H1 (cell line): ENCODE data around the gene ARID4A. TPM values are rescaled to one million over a fixed set of nuclear protein-coding genes. Genes with fewer than 3 reads are reported as not detected.

Source experiments
- CTCF ChIA-PET: fragments of 300-600 bp; sonication (Branson Sonifier 250); formaldehyde crosslinking; loops from one replicate; lab custom pipeline; 2021; ENCODE audit not compliant: partially characterized antibody; lab: Charles Lee
- POLR2A ChIA-PET: fragments of 300-600 bp; sonication (Branson Sonifier 250); formaldehyde crosslinking; loops from one replicate; lab custom pipeline; 2021; ENCODE audit warnings: inconsistent platforms; ENCODE audit not compliant: partially characterized antibody; lab: Charles Lee
- DNase-seq, 2 experiments: peaks; one replicate each; pipeline versions ENCODE4 v3.0.0 to v3.0.0-alpha.2; 2010 to 2022; ENCODE audit warnings: low spot score in 2 of 2, low read depth in 1 of 2, mixed read lengths in 1 of 2
- FAIRE-seq: peaks from 2 replicates; lab custom pipeline; 2011; peaks lifted over from hg19 to GRCh38; lab: Jason Lieb, UNC
- H2AFZ ChIP-seq: 2 replicates; pipeline ENCODE4 v1.8.1; 2012; ENCODE audit warnings: low read length, inconsistent platforms
- H2AK5ac ChIP-seq: 2 replicates; pipeline ENCODE4 v1.6.1; 2013; ENCODE audit warnings: low read depth, low read length
- H2BK120ac ChIP-seq: replicated peaks from 2 replicates; pipeline ENCODE3; 2013; ENCODE audit warnings: low read depth, low read length, inconsistent platforms
- H2BK12ac ChIP-seq: 2 replicates; pipeline ENCODE4 v1.6.1; 2013; ENCODE audit warnings: low read depth, low read length
- H2BK15ac ChIP-seq: 2 replicates; pipeline ENCODE4 v1.6.1; 2013; ENCODE audit warnings: low read length
- H2BK20ac ChIP-seq: 2 replicates; pipeline ENCODE4 v1.6.1; 2013; ENCODE audit warnings: low read length
- H2BK5ac ChIP-seq: 2 replicates; pipeline ENCODE4 v1.6.1; 2013; ENCODE audit warnings: low read depth, low read length
- H3K14ac ChIP-seq: 2 replicates; pipeline ENCODE4 v1.6.1; 2013; ENCODE audit warnings: inconsistent platforms; ENCODE audit not compliant: insufficient read length
- H3K18ac ChIP-seq: 2 replicates; pipeline ENCODE4 v1.6.1; 2013; ENCODE audit warnings: low read length; ENCODE audit errors: extremely low read depth
- H3K23ac ChIP-seq: 2 replicates; pipeline ENCODE4 v1.6.1; 2013; ENCODE audit warnings: inconsistent platforms; ENCODE audit not compliant: insufficient read length
- H3K23me2 ChIP-seq: 2 replicates; pipeline ENCODE4 v1.6.1; 2013; ENCODE audit warnings: low read depth, low read length
- H3K27ac ChIP-seq: 2 replicates; pipeline ENCODE4 v1.6.1; 2011; ENCODE audit warnings: low read depth, low read length, inconsistent platforms
- H3K27me3 ChIP-seq, 4 experiments: replicated peaks in 1 of 4; 1 replicate in 1 of 4; 2 replicates in 3 of 4; pipeline versions ENCODE4 v1.6.1 to v1.8.1; 2011 to 2013; ENCODE audit warnings: low read length in 3 of 4, mild to moderate bottlenecking in 3 of 4, inconsistent platforms in 2 of 4, mixed read lengths in 2 of 4, moderate library complexity in 1 of 4; ENCODE audit not compliant: control insufficient read depth in 3 of 4, insufficient read depth in 3 of 4; ENCODE audit errors: extremely low read depth in 1 of 4
- H3K36me3 ChIP-seq, 4 experiments: 2 replicates each; pipeline versions ENCODE4 v1.6.1 to v1.8.1; 2011 to 2013; ENCODE audit warnings: mild to moderate bottlenecking in 4 of 4, low read length in 3 of 4, moderate library complexity in 2 of 4, control low read depth in 1 of 4, inconsistent platforms in 1 of 4; ENCODE audit not compliant: insufficient read depth in 4 of 4, control insufficient read depth in 2 of 4
- H3K4ac ChIP-seq: replicated peaks from 2 replicates; pipeline ENCODE3; 2013; ENCODE audit warnings: low read length, low read depth, mixed read lengths, inconsistent platforms; ENCODE audit not compliant: insufficient read length
- H3K4me1 ChIP-seq, 4 experiments: replicated peaks in 1 of 4; 1 replicate in 1 of 4; 2 replicates in 3 of 4; pipeline versions ENCODE4 v1.6.1 to v1.8.1; 2011 to 2013; ENCODE audit warnings: low read length in 3 of 4, inconsistent platforms in 2 of 4, mixed read lengths in 1 of 4; ENCODE audit not compliant: insufficient read depth in 4 of 4, control insufficient read depth in 3 of 4
- H3K4me2 ChIP-seq, 2 experiments: 2 replicates each; pipeline versions ENCODE4 v1.6.1 to v1.8.1; 2011 to 2013; ENCODE audit warnings: low read depth in 2 of 2, low read length in 2 of 2, control low read depth in 1 of 2, inconsistent platforms in 1 of 2, mild to moderate bottlenecking in 1 of 2; ENCODE audit not compliant: insufficient read depth in 1 of 2
- H3K4me3 ChIP-seq, 4 experiments: fragments of 200-600, 300-600 bp in 1 of 4; sonication (generic), shearing (Covaris generic), sonication (Bioruptor Twin) in 1 of 4; 2 replicates each; pipeline versions ENCODE4 v1.5.1 to v1.8.1; 2011 to 2016; ENCODE audit warnings: low read length in 4 of 4, low read depth in 3 of 4, control low read depth in 2 of 4, inconsistent platforms in 2 of 4, mild to moderate bottlenecking in 2 of 4, mixed read lengths in 1 of 4, moderate library complexity in 1 of 4; ENCODE audit not compliant: insufficient read depth in 2 of 4; ENCODE audit errors: extremely low read depth in 1 of 4
- H3K56ac ChIP-seq: replicated peaks from 2 replicates; pipeline ENCODE3; 2013; ENCODE audit warnings: low read depth, mild to moderate bottlenecking, mixed read lengths, low read length, inconsistent platforms; ENCODE audit not compliant: insufficient read length
- H3K79me1 ChIP-seq: 2 replicates; pipeline ENCODE4 v1.6.1; 2013; ENCODE audit warnings: low read depth, low read length, control low read depth
- H3K79me2 ChIP-seq, 2 experiments: 2 replicates each; pipeline versions ENCODE4 v1.6.1 to v1.8.1; 2012 to 2013; ENCODE audit warnings: low read length in 2 of 2, mild to moderate bottlenecking in 2 of 2, inconsistent platforms in 1 of 2; ENCODE audit not compliant: insufficient read depth in 2 of 2, control insufficient read depth in 1 of 2
- H3K9ac ChIP-seq, 4 experiments: replicated peaks in 1 of 4; 1 replicate in 1 of 4; 2 replicates in 3 of 4; pipeline versions ENCODE4 v1.6.1 to v1.8.1; 2011 to 2013; ENCODE audit warnings: low read depth in 3 of 4, low read length in 3 of 4, control low read depth in 2 of 4, mild to moderate bottlenecking in 2 of 4, moderate library complexity in 2 of 4, inconsistent platforms in 1 of 4; ENCODE audit errors: extremely low read depth in 1 of 4
- H3K9me3 ChIP-seq, 2 experiments: 2 replicates each; pipeline versions ENCODE4 v1.6.1 to v1.8.1; 2012 to 2013; ENCODE audit warnings: mild to moderate bottlenecking in 2 of 2, moderate library complexity in 2 of 2, control low read depth in 1 of 2, inconsistent platforms in 1 of 2, low read depth in 1 of 2, low read length in 1 of 2, mixed read lengths in 1 of 2; ENCODE audit not compliant: insufficient read depth in 2 of 2
- H4K20me1 ChIP-seq, 2 experiments: replicated peaks in 1 of 2; 2 replicates each; pipeline versions ENCODE3 to v1.8.1; 2011 to 2013; ENCODE audit warnings: inconsistent platforms in 2 of 2, low read length in 2 of 2, mild to moderate bottlenecking in 1 of 2; ENCODE audit not compliant: insufficient read depth in 2 of 2, control insufficient read depth in 1 of 2
- H4K5ac ChIP-seq: 2 replicates; pipeline ENCODE4 v1.6.1; 2013; ENCODE audit warnings: low read length, low read depth, mixed read lengths, inconsistent platforms; ENCODE audit not compliant: insufficient read length
- H4K8ac ChIP-seq: 2 replicates; pipeline ENCODE4 v1.8.0; 2013; ENCODE audit warnings: mild to moderate bottlenecking, moderate library complexity, low read length, inconsistent platforms; ENCODE audit not compliant: insufficient read depth; ENCODE audit errors: extremely low read depth
- H4K91ac ChIP-seq: replicated peaks from 2 replicates; pipeline ENCODE3; 2013; ENCODE audit warnings: low read length, mixed read lengths, inconsistent platforms; ENCODE audit not compliant: insufficient read length
- BCL11A ChIP-seq, 2 experiments: IDR thresholded peaks; one replicate each; pipeline ENCODE4 v1.6.1; 2011; ENCODE audit warnings: low read depth in 2 of 2, low read length in 2 of 2, mild to moderate bottlenecking in 2 of 2
- GABPA ChIP-seq: IDR thresholded peaks from 2 replicates; pipeline ENCODE4 v1.6.1; 2011; ENCODE audit warnings: mild to moderate bottlenecking, low read length, moderate library complexity, borderline replicate concordance; ENCODE audit not compliant: insufficient read depth
- GTF2F1 ChIP-seq: IDR thresholded peaks from 2 replicates; pipeline ENCODE4 v1.6.1; 2012; ENCODE audit warnings: low read depth, low read length, improper control_type of control experiment, borderline replicate concordance
- RAD21 ChIP-seq, 2 experiments: IDR thresholded peaks in 1 of 2; conservative IDR thresholded peaks in 1 of 2; 2 replicates each; pipeline ENCODE4 v1.6.1; 2011; ENCODE audit warnings: low read depth in 2 of 2, low read length in 2 of 2, improper control_type of control experiment in 1 of 2, inconsistent platforms in 1 of 2, mild to moderate bottlenecking in 1 of 2, moderate library complexity in 1 of 2
- WGBS, 2 experiments: shearing (Covaris generic) in 1 of 2; methylation state at CpG; one replicate each; pipeline versions ENCODE4 v1.1.6 to v1.1.7; 2013 to 2015; ENCODE audit warnings: low lambda C conversion rate in 2 of 2, mixed read lengths in 2 of 2, inconsistent platforms in 1 of 2, low coverage in 1 of 2, missing lambda C conversion rate in 1 of 2; ENCODE audit not compliant: insufficient replicate concordance in 2 of 2, insufficient coverage in 1 of 2, insufficient read length in 1 of 2; ENCODE audit errors: extremely low coverage in 1 of 2, missing lambda C conversion rate in 1 of 2; 5-methylcytosine and 5-hydroxymethylcytosine counted together
- polyA plus RNA-seq, 7 experiments: library from polyadenylated mRNA; depleted of rRNA in 3 of 7; stranded (reverse) in 5 of 7; unstranded in 2 of 7; fragments of >200 nt in 5 of 7; fragments of 200-250 nt in 2 of 7; gene quantifications; 1 replicate in 5 of 7; 2 replicates in 1 of 7; 4 replicates in 1 of 7; pipeline versions ENCODE4 v1.2.1 to v1.2.3, GENCODE V29; 2011 to 2013; ENCODE audit warnings: missing spikeins in 2 of 7, mixed read lengths in 2 of 7
- total RNA-seq: library from RNA; stranded (reverse); fragmentation: NEBNext Ultra II Directional; extraction: Animal tissue kit (Norgen Biotek cat#: 25700); gene quantifications from 2 replicates; pipeline ENCODE4 v1.2.1, GENCODE V29; 2021
- TF ChIP-seq, protein P1 (sequence below), 3 experiments: IDR thresholded peaks; 1 replicate in 2 of 3; 2 replicates in 1 of 3; pipeline versions ENCODE4 v1.5.1 to v1.6.1; 2011; ENCODE audit warnings: low read length in 3 of 3, mild to moderate bottlenecking in 3 of 3, inconsistent platforms in 2 of 3, low read depth in 1 of 3, moderate library complexity in 1 of 3; ENCODE audit not compliant: insufficient read depth in 1 of 3; ENCODE audit errors: control extremely low read depth in 1 of 3

Gene ARID4A
- total and polyA plus RNA-seq, 2 of the 8 experiments (the other 6 are each of a cell fraction or from before 2014, with no cell fraction given), result 2.1 to 14.6 TPM

DNA sequence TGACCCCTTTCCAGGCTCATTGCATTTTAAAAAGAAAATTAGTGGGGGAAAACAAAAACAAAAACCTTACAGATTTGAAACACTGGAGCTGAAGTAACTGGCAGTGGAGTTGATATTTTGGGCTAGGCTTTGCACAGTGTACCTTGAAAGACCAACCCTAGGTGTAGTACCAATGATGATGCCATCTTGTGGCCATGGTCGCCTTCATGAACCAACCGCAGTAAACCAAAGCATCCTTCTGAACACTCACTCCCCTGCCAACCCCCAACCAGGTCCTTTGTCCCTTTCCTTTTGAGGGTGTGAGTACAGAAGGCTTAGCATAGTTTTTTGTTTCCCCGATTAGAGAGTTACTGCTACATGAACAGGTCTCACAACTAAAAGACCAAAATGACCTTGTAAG lies 103.2 kb downstream of the ARID4A start:
- Histone ChIP-seq H3K27ac (no peak overlapping the region), H2BK12ac (no peak overlapping the region), H3K4ac (no peak overlapping the region), H3K36me3 (no peaks in the 10 kb centered on the region), H4K8ac (no peak overlapping the region), H3K56ac (no peak overlapping the region), H3K79me1 (no peaks in the 10 kb centered on the region), H3K9ac (no peak overlapping the region), H3K23me2 (no peaks in the 10 kb centered on the region), H2BK15ac (no peak overlapping the region), H3K27me3 (peaks cover 0 to 8% (median 3%) of the 10 kb centered on the region in 4 experiments; a peak in 5 of 7 replicates), H2AK5ac (no peak overlapping the region), H2AFZ (no peak overlapping the region), H4K5ac (no peak overlapping the region), H4K20me1 (no peaks in the 10 kb centered on the region), H3K18ac (no peak overlapping the region), H3K79me2 (no peaks in the 10 kb centered on the region), H3K23ac (no peak overlapping the region), H3K4me1 (peaks cover 0 to 14% (median 4%) of the 10 kb centered on the region in 4 experiments; a peak in 4 of 7 replicates), H2BK5ac (no peak overlapping the region), H2BK20ac (no peak overlapping the region), H4K91ac (no peak overlapping the region), H3K4me2 (no peak overlapping the region), H3K4me3 (no peak overlapping the region), H2BK120ac (no peak overlapping the region), H3K9me3 (no peaks in the 10 kb centered on the region)
- ChIA-PET CTCF (interaction anchor here (0.7 to 1.2 kb wide), 3 partner anchors 8 to 654 kb away, joined by 3 to 4 read pairs (median 3); no protein-coding TSS in a partner anchor), POLR2A (no interaction called here)
- no peak for DNase-seq
- FAIRE-seq, result no peak
- WGBS, 2 experiments, result 89% methylated on average over 3 of the region's 3 CpGs; no CpG with 5 or more reads in 1 of the 2 experiments
- TF ChIP-seq, protein P1, sequence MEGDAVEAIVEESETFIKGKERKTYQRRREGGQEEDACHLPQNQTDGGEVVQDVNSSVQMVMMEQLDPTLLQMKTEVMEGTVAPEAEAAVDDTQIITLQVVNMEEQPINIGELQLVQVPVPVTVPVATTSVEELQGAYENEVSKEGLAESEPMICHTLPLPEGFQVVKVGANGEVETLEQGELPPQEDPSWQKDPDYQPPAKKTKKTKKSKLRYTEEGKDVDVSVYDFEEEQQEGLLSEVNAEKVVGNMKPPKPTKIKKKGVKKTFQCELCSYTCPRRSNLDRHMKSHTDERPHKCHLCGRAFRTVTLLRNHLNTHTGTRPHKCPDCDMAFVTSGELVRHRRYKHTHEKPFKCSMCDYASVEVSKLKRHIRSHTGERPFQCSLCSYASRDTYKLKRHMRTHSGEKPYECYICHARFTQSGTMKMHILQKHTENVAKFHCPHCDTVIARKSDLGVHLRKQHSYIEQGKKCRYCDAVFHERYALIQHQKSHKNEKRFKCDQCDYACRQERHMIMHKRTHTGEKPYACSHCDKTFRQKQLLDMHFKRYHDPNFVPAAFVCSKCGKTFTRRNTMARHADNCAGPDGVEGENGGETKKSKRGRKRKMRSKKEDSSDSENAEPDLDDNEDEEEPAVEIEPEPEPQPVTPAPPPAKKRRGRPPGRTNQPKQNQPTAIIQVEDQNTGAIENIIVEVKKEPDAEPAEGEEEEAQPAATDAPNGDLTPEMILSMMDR (IDR thresholded peaks at IDR 0.05; ENCODE audit: control extremely low read depth in 1 of 3, insufficient read depth in 1 of 3, low read depth in 1 of 3, low read length in 3 of 3), result peak in 1 of 3 experiments; percentile 25; a peak in 1 of 4 replicates
- TF ChIP-seq GTF2F1 (no peak), RAD21 (IDR thresholded peaks at IDR 0.05 in 1 of 2, conservative IDR thresholded peaks at IDR 0.05 in 1 of 2; ENCODE audit: low read depth in 2 of 2, low read length in 2 of 2) (peak in 1 of 2 experiments; percentile 19; a peak in 1 of 4 replicates), BCL11A (IDR thresholded peaks at IDR 0.05; ENCODE audit: low read depth in 2 of 2, low read length in 2 of 2) (no peak), GABPA (no peak)
- TF ChIP-seq, all 59 proteins: peak for 2
- no peak overlapping the region for H3K14ac ChIP-seq
